Measurements from ENCODE around the gene BTBD2.

BTBD2 gene

DNA sequence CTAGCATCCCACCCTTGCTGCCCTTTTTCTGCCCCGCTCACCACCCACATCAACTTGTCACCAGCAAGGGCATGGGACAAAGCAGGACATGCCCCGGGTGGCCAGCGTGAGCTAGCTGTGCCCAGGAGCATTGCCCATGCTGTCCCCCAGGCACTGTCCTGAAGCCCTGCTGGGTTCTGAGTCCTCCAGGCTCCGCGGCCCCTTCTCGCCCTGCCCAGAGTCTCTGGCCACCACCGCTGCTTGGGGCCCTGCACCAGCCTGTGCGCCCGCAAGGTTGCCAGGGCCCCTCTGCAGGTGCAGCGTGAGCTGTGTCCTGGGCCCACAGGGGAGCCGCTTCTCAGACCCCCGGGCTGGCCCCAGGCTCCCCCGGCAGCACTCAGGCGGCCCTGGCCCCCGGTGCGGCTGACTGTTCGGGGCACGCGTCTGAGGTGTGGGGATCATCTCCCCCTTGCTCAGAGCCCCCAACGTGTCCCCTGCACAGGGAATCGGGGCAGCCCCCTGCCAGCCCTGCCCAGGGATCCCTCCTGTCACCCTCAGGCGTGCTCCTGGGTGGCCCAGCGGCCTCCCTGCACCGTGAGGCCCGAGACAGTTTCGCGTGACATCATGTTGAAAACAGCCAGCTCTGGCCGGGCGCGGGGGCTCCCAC is 70.5 kb downstream of the BTBD2 start:
- Histone ChIP-seq H3K4me1 (ENCODE audit: control insufficient read depth in 1 of 2, insufficient read depth in 2 of 2, low read length in 2 of 2) (peaks cover 10 to 32% of the 10 kb centered on the region in 2 donors), H3K27me3 (ENCODE audit: low read depth, low read length) (no peaks in the 10 kb centered on the region), H3K27ac (ENCODE audit: low read length) (no peak overlapping the region)

GRCh38 chr19:1944088-1944915 is 71.2 kb downstream of the BTBD2 start:
- Histone ChIP-seq H3K36me3 (ENCODE audit: control insufficient read depth in 1 of 2, insufficient read depth in 2 of 2, low read length in 2 of 2) (peaks cover 0 to 8% of the 10 kb centered on the region in 2 donors), H3K4me1 (ENCODE audit: control insufficient read depth in 1 of 2, insufficient read depth in 2 of 2, low read length in 2 of 2) (peaks cover 10 to 32% of the 10 kb centered on the region in 2 donors), H3K27ac (ENCODE audit: low read length) (no peak overlapping the region), H3K9me3 (ENCODE audit: control insufficient read depth in 1 of 2, low read length in 2 of 2) (no peaks in the 10 kb centered on the region), H3K27me3 (ENCODE audit: low read depth, low read length) (no peaks in the 10 kb centered on the region), H3K4me3 (ENCODE audit: low read depth in 1 of 2, low read length in 2 of 2) (no peak overlapping the region)

More for the DNA sequence above, 70.5 kb downstream of the BTBD2 start:
- peaks cover 0 to 12% of the 10 kb centered on the region in 2 donors for H3K36me3 ChIP-seq (ENCODE audit: control insufficient read depth in 1 of 2, insufficient read depth in 2 of 2, low read length in 2 of 2)
- H3K9me3 ChIP-seq (ENCODE audit: control insufficient read depth in 1 of 2, low read length in 2 of 2) = no peaks in the 10 kb centered on the region
- H3K4me3 ChIP-seq (ENCODE audit: low read depth in 1 of 2, low read length in 2 of 2) = no peak overlapping the region

DNA sequence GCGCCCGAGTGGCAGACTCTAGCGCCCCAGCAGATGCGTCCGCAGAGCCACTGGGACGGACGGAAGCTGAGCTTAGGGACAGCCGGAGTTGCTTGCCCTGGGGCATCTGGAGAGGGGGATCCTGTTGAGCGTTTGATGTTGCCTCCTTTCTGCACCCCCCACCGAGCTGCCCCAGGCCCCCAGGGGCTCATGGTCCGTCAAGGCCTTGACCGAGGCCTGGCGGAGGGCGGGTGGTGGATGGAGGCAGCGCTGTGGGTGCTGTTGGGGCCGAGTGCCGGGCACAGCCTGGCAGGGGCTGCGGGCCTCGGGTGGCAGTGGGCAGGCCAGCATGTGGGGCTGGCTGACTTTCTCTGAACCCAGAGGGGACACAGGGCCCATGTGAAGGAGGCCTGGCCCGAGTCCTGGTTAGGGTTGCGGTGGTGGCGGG is 71.8 kb downstream of the BTBD2 start:
- Histone ChIP-seq H3K27ac (ENCODE audit: low read length) (no peak overlapping the region), H3K36me3 (ENCODE audit: control insufficient read depth in 1 of 2, insufficient read depth in 2 of 2, low read length in 2 of 2) (peaks cover 0 to 8% of the 10 kb centered on the region in 2 donors), H3K27me3 (ENCODE audit: low read depth, low read length) (no peaks in the 10 kb centered on the region), H3K4me1 (ENCODE audit: control insufficient read depth in 1 of 2, insufficient read depth in 2 of 2, low read length in 2 of 2) (peaks cover 10 to 32% of the 10 kb centered on the region in 2 donors), H3K4me3 (ENCODE audit: low read depth in 1 of 2, low read length in 2 of 2) (no peak overlapping the region), H3K9me3 (ENCODE audit: control insufficient read depth in 1 of 2, low read length in 2 of 2) (no peaks in the 10 kb centered on the region)

DNA sequence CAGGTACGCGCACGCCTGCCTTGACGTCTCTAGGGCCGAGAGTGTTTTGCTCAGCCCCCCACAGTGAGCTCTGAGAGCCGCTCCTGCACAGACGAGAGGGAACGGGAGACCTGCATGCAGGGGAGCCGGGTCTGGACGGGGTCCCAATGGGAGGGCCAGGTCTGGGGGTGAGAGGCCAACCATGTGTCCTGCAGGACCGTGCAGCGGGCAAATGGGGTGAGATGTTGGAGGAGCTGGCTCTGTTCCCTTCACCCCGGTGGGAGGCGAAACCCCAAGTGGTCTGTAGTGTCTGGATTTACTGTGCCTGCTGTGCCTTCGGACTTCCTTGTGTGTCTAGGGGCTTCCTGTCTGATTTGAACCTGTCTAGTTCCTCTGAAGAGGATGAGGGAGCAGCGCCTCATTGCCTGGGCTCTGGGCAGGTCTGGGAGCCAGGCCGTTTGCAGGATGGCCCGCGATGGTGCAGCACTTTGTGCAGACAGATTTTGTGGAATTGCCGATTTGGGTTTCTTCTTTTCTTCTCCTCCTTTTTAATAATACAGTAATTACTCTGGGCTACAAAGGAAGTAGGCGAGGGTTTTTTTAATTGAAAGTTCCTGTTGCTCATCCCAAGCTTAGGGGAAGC is 72.5 kb downstream of the BTBD2 start:
- H3K4me3 ChIP-seq (ENCODE audit: low read depth in 1 of 2, low read length in 2 of 2) = peak overlapping the region; percentile 79 to 83
- no peaks in the 10 kb centered on the region for H3K9me3 ChIP-seq (ENCODE audit: control insufficient read depth in 1 of 2, low read length in 2 of 2)
- no peaks in the 10 kb centered on the region for H3K27me3 ChIP-seq (ENCODE audit: low read depth, low read length)
- H3K36me3 ChIP-seq (ENCODE audit: control insufficient read depth in 1 of 2, insufficient read depth in 2 of 2, low read length in 2 of 2) = peaks cover 0 to 8% of the 10 kb centered on the region in 2 donors
- H3K27ac ChIP-seq (ENCODE audit: low read length) = no peak overlapping the region
- H3K4me1 ChIP-seq (ENCODE audit: control insufficient read depth in 1 of 2, insufficient read depth in 2 of 2, low read length in 2 of 2) = peaks cover 10 to 32% of the 10 kb centered on the region in 2 donors

DNA sequence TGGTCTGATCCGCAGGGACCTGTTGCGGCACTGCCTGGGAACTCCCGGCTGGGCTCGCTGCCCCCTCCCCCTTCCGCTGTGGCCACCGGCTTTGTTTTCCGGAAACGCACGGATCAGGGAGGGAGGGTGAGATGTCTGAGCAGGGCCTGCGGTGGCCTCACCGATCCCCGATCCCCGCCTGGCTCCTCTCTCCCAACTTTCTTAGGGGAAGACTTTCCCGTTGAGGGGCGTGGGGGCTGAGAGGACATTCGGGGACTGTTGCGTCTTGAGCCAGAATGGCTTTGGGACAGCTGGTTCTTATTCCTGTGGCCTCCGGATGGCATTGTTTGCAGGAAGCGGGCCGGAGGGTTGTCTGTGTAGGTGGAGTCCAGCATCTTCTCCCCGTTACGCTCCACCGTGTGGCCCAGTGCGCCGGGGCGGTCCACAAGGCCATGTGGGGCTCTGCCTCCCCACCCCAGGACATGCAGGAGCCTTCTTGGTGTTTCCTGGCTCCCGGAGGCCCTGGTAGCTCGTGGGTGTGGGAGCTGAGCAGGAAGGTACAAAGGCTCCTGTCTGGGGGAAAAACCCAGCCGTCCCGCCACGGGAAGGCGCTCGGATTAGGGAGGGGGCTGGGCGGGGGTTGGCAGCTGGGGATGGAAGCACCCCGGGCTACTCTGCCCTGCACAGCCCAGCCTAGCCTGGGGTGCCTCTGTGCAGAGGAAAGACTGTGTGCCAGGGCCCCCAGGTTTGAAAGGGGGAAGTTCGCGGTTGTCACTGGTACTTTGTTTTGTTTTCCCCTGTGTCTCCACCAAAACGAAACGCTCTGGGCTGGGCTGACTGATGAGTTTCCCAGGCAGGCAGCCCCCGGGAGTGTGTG is 73.2 kb downstream of the BTBD2 start:
- H3K36me3 ChIP-seq (ENCODE audit: control insufficient read depth in 1 of 2, insufficient read depth in 2 of 2, low read length in 2 of 2) = peaks cover 0 to 8% of the 10 kb centered on the region in 2 donors
- peaks cover 10 to 32% of the 10 kb centered on the region in 2 donors for H3K4me1 ChIP-seq (ENCODE audit: control insufficient read depth in 1 of 2, insufficient read depth in 2 of 2, low read length in 2 of 2)
- H3K27me3 ChIP-seq (ENCODE audit: low read depth, low read length) = no peaks in the 10 kb centered on the region
- H3K27ac ChIP-seq (ENCODE audit: low read length) = peak overlapping the region; percentile 80
- H3K9me3 ChIP-seq (ENCODE audit: control insufficient read depth in 1 of 2, low read length in 2 of 2) = no peaks in the 10 kb centered on the region
- H3K4me3 ChIP-seq (ENCODE audit: low read depth in 1 of 2, low read length in 2 of 2) = peak overlapping the region; percentile 79 to 83

DNA sequence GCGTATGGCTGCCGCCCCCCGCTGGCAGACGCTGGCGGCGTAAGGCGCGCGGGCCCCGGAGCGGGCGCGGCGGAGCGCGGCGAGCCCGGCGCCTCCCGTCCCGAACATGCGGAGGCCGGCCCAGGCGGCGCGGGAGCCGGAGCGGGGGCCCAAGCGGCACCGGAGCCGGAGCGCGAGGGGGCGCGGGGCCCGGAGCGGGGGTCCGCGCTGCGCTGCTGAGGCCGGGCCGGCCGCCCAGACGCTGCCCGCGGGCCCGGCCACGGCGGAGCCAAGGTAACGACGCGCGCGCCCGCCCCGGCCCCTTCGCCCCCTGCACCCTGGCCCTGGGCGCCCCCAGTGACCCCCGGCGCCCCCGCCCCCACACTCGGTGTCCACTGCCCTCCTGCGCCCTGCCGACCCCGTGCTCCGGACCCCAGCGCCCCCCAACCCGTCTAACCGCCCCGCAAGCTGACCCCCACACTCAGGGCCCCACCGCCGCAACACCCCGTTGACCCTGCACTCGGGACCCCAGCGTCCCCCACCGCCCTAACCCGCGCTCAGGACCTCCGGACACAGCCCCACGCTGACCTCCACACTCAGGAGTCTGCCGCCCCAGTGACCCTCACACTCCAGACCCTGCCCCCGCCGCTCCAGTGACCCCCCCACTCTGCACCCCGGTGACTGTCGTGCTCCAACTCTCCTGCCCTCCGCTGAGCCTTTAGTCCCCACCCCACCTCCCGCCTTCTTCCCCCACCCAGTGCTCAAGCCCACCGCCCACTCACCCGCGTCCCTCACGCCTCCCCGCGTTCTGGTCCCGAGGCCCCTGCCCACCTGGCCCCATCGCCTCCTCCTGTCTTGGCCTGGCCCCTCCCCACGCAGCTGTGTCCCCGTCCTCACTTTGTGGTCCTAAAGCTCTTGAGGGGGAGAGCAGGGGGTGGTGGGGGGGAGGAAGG is 74.1 kb downstream of the BTBD2 start, which contains the start of gene CSNK1G2:
Gene CSNK1G2, plus strand, starts transcription at position 27 of the 932 bp plus-strand sequence. CDS start 28,601 bp downstream, outside the sequence.
- H3K27ac ChIP-seq (ENCODE audit: low read length) = peak within 1 kb of the TSS; percentile 94
- peaks cover 0 to 8% of the 10 kb centered on the region in 2 donors for H3K36me3 ChIP-seq (ENCODE audit: control insufficient read depth in 1 of 2, insufficient read depth in 2 of 2, low read length in 2 of 2)
- H3K27me3 ChIP-seq (ENCODE audit: low read depth, low read length) = no peaks in the 10 kb centered on the region
- no peaks in the 10 kb centered on the region for H3K9me3 ChIP-seq (ENCODE audit: control insufficient read depth in 1 of 2, low read length in 2 of 2)
- H3K4me3 ChIP-seq (ENCODE audit: low read depth in 1 of 2, low read length in 2 of 2) = peak within 1 kb of the TSS; percentile 79 to 83
- peaks cover 10 to 32% of the 10 kb centered on the region in 2 donors for H3K4me1 ChIP-seq (ENCODE audit: control insufficient read depth in 1 of 2, insufficient read depth in 2 of 2, low read length in 2 of 2)

- Histone ChIP-seq H3K27ac (ENCODE audit: low read length) (no peak overlapping the region), H3K9me3 (ENCODE audit: control insufficient read depth in 1 of 2, low read length in 2 of 2) (no peaks in the 10 kb centered on the region), H3K27me3 (ENCODE audit: low read depth, low read length) (no peaks in the 10 kb centered on the region), H3K4me1 (ENCODE audit: control insufficient read depth in 1 of 2, insufficient read depth in 2 of 2, low read length in 2 of 2) (peaks cover 3 to 9% of the 10 kb centered on the region in 2 donors), H3K36me3 (ENCODE audit: control insufficient read depth in 1 of 2, insufficient read depth in 2 of 2, low read length in 2 of 2) (peaks cover 0 to 8% of the 10 kb centered on the region in 2 donors), H3K4me3 (ENCODE audit: low read depth in 1 of 2, low read length in 2 of 2) (no peak overlapping the region)
Observed at GRCh38 chr19:1938071-1938470, 77.4 kb downstream of the BTBD2 start.

DNA sequence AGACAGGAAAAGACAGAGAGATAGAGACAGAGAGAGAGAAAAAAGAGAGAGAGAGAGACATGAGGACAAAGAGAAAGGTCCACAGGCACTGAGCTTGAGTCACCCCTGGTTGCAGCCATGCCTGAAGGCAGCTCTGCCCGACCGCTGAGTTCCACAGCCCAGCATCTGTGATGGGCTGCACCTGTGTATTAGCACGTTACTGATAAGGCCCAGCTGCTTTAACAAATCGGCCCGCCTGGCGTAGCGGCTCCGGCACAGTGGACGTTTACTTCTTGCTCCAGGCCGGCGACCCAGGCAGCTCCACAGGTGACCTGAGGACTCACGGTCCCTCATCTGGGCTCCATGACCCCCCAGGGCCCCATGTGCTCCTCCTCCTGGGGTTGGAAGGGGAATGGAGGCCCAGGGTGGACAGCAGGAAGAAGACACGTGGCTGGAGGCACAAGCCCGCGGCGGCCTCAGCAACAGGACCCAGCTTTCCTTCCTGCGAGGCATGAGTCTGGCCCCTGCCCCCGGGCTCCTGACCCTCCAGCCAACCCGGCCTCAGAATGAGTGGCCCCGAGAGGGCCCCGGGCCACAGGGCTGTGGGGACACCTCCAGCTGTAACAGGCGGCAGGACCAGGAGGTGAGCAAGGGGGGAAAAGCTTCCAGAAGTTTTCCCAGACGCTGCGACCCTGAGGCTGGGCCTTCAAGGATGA is 78.5 kb downstream of the BTBD2 start:
- no peak overlapping the region for H3K4me3 ChIP-seq (ENCODE audit: low read depth in 1 of 2, low read length in 2 of 2)
- no peak overlapping the region for H3K27ac ChIP-seq (ENCODE audit: low read length)
- H3K9me3 ChIP-seq (ENCODE audit: control insufficient read depth in 1 of 2, low read length in 2 of 2) = no peaks in the 10 kb centered on the region
- H3K27me3 ChIP-seq (ENCODE audit: low read depth, low read length) = no peaks in the 10 kb centered on the region
- H3K4me1 ChIP-seq (ENCODE audit: control insufficient read depth in 1 of 2, insufficient read depth in 2 of 2, low read length in 2 of 2) = no peaks in the 10 kb centered on the region
- peaks cover 0 to 8% of the 10 kb centered on the region in 2 donors for H3K36me3 ChIP-seq (ENCODE audit: control insufficient read depth in 1 of 2, insufficient read depth in 2 of 2, low read length in 2 of 2)

GRCh38 chr19:1936430-1936829 is 79.1 kb downstream of the BTBD2 start:
- Histone ChIP-seq H3K4me1 (ENCODE audit: control insufficient read depth in 1 of 2, insufficient read depth in 2 of 2, low read length in 2 of 2) (no peaks in the 10 kb centered on the region), H3K27me3 (ENCODE audit: low read depth, low read length) (no peaks in the 10 kb centered on the region), H3K4me3 (ENCODE audit: low read depth in 1 of 2, low read length in 2 of 2) (no peak overlapping the region), H3K36me3 (ENCODE audit: control insufficient read depth in 1 of 2, insufficient read depth in 2 of 2, low read length in 2 of 2) (peaks cover 0 to 8% of the 10 kb centered on the region in 2 donors), H3K9me3 (ENCODE audit: control insufficient read depth in 1 of 2, low read length in 2 of 2) (no peaks in the 10 kb centered on the region), H3K27ac (ENCODE audit: low read length) (no peak overlapping the region)
